Measurements from ENCODE around the gene GDPD4.
"Not testable (repeated sequence)": the region's sequence is repeated elsewhere in the genome, so short reads cannot be mapped to it uniquely, and the experiment has no call there.

GDPD4 gene, protein sequence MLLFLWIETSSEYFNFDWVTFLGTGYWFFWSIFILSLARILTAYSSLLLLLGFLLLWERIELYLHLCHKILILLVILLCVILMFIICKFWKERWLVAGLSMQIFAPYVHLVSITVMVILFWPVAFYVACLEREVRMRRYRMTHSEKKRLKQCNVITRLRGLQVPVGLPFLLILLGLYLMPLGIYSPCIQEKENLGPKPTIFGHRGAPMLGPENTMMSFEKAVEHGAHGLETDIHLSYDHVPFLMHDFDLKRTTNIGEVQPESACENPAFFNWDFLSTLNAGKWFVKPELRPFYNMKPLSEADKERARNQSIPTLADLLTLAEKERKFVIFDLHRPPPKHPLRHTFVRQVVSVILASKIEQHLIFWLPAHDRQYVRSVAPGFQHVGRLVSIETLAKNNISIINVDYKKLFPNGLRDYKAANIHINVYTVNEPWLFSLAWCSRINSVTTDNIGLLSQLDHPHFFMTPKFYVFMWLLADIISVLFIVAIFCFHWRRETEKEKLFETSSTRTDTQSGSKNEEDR

DNA sequence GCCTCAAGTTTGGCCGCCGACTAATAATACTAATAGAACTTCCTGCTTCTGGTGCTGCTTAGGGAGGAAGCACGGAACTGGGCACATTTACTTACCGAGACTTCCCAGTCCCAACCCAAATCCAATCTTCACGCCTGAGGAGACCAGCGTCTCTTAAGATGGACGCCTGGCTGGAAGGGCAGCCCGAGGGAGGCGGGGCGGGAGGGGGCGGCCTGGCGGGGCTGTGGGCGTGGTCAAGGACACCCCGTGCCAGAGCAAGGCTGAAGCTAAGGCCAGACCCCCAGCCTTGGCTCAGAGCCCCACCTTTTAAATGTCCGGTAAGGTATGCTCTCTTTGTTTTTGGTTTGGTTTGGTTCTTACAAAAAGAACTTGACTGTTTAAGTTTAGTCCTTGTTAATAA lies at the start of gene GDPD4:
TSS of gene GDPD4 (minus strand) at position 177 of the 400 bp plus-strand sequence. CDS start 16,549 bp downstream, outside the sequence.
- DNase-seq, result no peak

DNA sequence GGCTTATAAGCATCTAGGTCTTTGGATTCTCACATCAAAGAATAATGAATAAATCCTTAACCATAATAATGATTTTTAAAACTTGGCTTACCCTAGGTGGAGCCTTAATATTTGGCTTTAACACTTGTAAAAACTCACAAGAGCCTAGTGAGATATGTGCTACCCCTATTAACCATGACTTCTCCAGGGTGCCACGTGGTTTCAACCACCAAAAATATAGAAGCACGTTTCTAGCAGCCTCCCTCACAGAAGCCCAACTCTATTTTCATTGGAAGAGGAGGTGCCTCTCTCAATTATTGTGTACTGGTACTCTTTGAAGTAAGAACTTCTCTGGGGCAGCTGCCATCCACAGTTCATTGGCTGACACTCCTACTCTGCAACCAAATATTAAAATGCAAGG lies 46.5 kb upstream of the GDPD4 start:
- no peak for DNase-seq

DNA sequence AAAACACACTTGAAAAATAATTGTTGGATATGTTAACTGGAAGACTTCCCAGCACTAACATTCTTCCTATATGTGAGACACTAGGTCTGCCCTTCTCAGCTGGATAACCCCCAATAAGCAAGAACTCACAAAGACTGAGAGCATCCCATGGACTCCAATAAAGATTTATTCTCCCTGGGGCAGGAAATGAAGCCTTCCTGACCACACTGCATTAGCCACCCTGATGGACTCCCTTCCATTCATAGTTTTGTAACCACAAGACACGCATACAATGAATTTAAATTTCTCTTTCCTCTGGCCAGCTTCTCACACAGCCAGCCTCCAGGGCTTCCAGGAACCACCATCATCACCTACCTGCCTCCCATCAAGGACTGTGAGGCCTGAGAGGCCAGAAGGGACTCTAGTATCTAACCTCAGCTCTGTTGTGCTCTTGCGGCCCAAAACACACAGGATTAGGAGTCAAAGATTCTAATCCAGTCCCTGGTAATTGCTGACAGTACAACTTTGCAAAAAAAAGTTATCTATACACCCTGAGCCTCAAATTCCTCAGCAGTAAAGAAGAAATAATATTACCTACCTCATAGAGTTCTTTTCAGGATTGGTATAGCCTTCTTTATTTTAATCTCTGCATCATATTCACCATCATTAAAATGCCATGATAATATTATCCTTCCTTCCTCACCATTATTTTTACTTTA lies 45.6 kb upstream of the GDPD4 start:
- no peak for DNase-seq

- DNase-seq, result no peak
Measured at GRCh38 chr11:77345621-77346020, 44.1 kb upstream of the GDPD4 start.

GRCh38 chr11:77340501-77340900 lies 39.0 kb upstream of the GDPD4 start:
- no peak for DNase-seq

GRCh38 chr11:77332259-77332658 lies 30.8 kb upstream of the GDPD4 start:
- DNase-seq, result no peak

DNA sequence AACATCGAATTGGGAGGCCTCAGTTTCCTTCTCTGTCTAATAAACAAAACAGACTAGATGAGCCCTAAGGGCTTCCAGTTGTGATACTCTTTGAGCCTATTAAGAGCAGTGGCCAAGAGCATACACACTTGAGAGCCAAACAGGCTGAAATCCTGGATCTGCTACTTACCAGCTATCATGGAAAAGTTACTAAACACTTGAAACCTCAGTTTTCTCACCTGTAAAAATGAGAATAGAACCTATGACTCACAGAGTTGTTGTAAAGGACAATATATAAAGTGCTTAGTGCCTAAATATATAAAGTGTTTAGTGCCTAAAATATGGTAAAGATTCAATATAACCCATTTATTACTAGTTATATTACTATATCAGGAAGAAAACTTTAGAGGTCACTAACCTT lies 23.7 kb upstream of the GDPD4 start:
- DNase-seq, result no peak

DNA sequence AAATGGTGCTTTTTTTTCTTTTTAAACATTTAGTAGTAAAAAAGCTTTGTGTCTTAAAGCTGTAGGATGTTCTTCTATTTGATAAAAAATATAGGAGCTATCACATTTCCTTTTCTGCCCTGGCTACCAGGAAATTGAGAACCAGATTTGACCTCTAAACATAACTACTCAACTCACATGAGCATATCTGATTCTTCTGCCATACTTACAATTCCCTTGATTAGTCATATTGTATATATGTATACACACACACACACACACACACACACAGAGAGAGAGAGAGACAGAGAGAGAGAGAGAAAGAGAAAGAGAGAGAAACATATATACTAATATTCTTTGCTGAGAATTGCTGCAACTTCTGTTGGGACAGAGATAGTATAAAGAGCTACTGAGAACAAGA lies 23.0 kb upstream of the GDPD4 start:
- DNase-seq, result no peak

DNA sequence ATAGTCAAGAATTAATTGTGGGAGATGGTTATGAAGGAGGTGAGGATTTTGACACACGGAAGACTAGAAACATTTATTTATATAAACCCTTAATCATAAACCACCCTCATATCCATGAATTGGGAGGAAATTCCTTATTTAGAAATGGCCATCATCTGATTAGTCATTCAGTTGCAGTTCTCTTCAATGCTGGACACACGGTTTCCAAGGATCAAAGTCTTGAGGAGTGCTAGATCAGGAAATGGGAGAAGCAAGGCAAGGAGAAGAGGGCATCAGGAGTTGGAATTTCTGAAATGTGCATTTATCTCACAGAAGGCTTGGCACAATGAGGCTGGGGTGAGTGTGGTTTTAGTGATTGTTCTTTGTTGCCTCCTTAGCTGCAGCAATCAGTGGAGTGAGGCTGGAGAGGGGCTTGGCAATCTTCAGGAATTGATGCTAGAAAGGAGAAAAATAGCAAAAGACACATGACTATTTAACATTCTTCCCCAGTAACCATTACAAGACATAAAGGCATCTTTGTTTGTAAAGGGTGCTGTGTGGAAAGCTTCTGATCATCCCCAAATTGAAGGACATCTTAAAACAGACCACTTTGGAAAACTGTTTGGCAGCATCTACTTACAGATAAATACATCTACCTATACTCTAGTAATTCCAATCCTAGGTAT lies 21.6 kb upstream of the GDPD4 start:
- DNase-seq, result no peak

DNA sequence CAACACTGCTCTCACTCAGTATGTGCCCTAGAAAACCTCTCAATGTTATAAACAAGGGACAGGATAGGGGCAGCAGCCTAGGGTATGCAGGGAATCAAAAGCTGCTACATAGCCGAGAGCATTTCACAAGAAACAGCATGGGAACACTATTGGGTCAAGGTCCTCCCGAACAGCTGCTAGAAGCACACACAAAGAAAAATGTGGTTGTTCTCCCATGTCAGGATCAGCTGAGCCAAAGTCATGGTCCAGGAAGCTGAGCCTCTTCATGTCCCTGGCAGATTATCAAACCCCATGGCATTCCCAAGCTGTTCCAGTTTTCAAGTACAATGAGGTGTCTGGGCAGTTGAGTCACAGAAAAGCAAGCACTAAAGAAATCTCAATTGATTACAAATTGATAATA lies 21.0 kb upstream of the GDPD4 start:
- DNase-seq, result no peak

GRCh38 chr11:77320351-77320750 lies 18.9 kb upstream of the GDPD4 start:
- no peak for DNase-seq

GRCh38 chr11:77318600-77318999 lies 17.1 kb upstream of the GDPD4 start:
- DNase-seq, result no peak

- no peak for DNase-seq
Measured at GRCh38 chr11:77316733-77317342, 15.4 kb upstream of the GDPD4 start.

GRCh38 chr11:77312107-77312506 lies 10.6 kb upstream of the GDPD4 start:
- no peak for DNase-seq

DNA sequence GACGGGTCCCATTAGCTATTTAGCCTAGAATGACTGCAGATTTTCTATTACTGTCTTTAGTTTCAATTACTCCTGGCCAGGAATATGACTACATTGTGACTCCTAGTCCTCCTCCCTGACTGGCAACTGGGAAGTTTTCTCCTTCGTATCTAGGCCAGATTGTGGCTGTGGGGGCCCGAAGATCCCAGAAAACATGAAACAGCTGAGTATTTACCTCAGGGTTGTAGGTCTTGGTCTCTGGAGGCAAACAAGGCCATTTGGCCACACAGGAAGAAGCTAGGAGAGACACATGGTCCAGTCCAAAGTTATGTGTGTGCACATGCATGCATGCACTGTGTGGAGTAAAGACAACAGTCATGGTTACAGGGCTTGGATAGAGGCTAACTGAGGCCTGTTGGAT lies 10.2 kb upstream of the GDPD4 start:
- DNase-seq, result no peak

GRCh38 chr11:77310721-77311120 lies 9.2 kb upstream of the GDPD4 start:
- no peak for DNase-seq

DNA sequence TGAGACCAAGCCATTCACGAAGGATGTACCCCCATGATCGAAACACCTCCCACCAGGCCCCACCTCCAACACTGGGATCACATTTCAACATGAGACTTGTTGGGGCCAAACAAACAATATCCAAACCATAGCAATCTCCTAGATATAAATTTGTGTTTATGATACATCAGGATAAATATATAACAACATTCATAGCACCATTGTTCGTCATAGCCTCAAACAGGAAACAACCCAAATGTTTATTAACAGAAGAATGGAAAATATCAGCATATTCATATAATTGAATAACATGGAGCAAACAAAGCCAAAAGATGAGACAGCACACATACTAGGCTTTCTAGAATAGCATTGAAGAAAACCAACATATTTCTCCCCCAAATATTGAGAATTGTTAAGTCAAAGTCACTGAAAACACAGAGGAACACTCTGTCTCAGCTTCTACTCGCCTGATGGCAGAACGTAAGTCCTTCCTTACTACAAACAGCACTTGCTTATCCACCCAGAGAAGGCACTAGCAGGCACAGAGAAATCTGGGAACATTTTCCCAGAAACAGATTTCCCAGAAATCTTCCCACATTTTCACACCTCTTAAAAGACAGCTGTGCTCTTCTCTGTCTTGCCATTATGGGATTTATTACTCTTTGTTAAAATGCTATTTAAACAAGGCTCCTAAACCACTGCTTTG lies 8.1 kb upstream of the GDPD4 start:
- DNase-seq, result no peak

GRCh38 chr11:77308838-77309237 lies 7.4 kb upstream of the GDPD4 start:
- DNase-seq, result no peak

GRCh38 chr11:77303328-77303727 lies 1.8 kb upstream of the GDPD4 start:
- DNase-seq, result no peak

DNA sequence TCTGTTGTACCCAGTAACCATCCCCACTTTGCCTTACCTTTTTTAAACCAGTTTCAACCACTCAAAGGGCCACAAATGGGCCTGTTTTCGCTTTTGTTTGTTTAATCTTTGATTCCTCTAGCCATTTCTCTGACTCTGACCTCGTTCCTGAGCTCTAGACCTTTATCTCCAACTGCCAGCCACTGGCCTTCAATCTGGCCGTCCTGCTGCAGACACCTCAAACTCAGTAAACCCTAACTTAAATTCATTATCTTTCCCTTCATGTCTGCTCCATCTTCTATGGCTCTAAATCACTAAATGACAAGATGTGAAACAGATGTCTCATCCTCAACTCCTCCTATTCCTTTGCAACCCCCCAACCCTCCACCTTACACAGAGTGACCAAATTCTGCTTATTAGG lies 1.3 kb upstream of the GDPD4 start:
- DNase-seq, result no peak

- no peak for DNase-seq
Measured at GRCh38 chr11:77300695-77301094, 791 bp downstream of the GDPD4 start.

DNA sequence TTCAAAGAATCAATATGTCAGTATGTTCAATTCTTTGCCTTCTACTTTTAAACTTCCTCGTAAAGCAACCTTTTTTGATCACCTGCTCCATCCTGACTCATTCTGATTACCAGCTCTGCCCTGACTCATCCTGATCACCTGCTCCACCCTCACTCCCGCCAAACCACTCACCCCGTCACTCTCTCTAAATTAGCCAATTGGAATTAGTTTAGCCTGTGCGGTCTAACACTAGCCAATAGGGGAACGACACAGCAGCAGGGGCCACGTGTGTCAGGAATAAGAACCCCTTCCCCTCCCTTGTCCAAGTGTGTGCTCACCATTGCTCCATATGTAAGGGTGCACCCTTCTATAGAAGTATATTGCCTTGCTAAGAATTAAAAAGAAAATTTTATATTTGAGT lies 1.5 kb downstream of the GDPD4 start:
- not testable (repeated sequence) for DNase-seq
